Endothelial cell (in vitro differentiated cells): Measurements from ENCODE around the gene ARL6IP6. TPM values are rescaled to one million over a fixed set of nuclear protein-coding genes. Genes with fewer than 3 reads are reported as not detected.

Experiments used
- DNase-seq: peaks from one replicate; pipeline ENCODE4 v3.0.0; 2021; ENCODE audit warnings: low spot score
- H3K27ac Mint-ChIP-seq: one replicate; pipeline ENCODE4 v1.8.0; 2021; ENCODE audit warnings: mixed read lengths, inconsistent platforms; ENCODE audit not compliant: unreplicated experiment
- H3K27me3 Mint-ChIP-seq: one replicate; pipeline ENCODE4 v1.8.0; 2021; ENCODE audit warnings: mild to moderate bottlenecking, moderate library complexity, mixed read lengths, inconsistent platforms; ENCODE audit not compliant: unreplicated experiment
- H3K36me3 Mint-ChIP-seq: one replicate; pipeline ENCODE4 v1.8.0; 2021; ENCODE audit warnings: mild to moderate bottlenecking, low read depth, mixed read lengths, inconsistent platforms; ENCODE audit not compliant: unreplicated experiment
- H3K4me1 Mint-ChIP-seq: one replicate; pipeline ENCODE4 v1.8.0; 2021; ENCODE audit warnings: mild to moderate bottlenecking, mixed read lengths, inconsistent platforms; ENCODE audit not compliant: unreplicated experiment
- H3K4me3 Mint-ChIP-seq: one replicate; pipeline ENCODE4 v1.8.0; 2021; ENCODE audit warnings: mild to moderate bottlenecking, mixed read lengths, inconsistent platforms; ENCODE audit not compliant: unreplicated experiment
- H3K9me3 Mint-ChIP-seq: one replicate; pipeline ENCODE4 v1.8.0; 2021; ENCODE audit warnings: mixed read lengths, inconsistent platforms; ENCODE audit not compliant: unreplicated experiment
- total RNA-seq: library from RNA; stranded (reverse); fragmentation: NEBNext Ultra II Directional; extraction: Animal tissue kit (Norgen Biotek cat#: 25700); gene quantifications from one replicate; pipeline ENCODE4 v1.2.1, GENCODE V29; 2021; ENCODE audit not compliant: unreplicated experiment
- TF ChIP-seq, protein P1 (sequence below): fragments of 200-600 bp; sonication (generic); IDR thresholded peaks from one replicate; pipeline ENCODE4 v1.5.0; 2021; ENCODE audit warnings: antibody characterized with exemption; ENCODE audit not compliant: unreplicated experiment

ARL6IP6 gene
- total RNA-seq, 1 donor from 2014 or later: 22.7 TPM

DNA sequence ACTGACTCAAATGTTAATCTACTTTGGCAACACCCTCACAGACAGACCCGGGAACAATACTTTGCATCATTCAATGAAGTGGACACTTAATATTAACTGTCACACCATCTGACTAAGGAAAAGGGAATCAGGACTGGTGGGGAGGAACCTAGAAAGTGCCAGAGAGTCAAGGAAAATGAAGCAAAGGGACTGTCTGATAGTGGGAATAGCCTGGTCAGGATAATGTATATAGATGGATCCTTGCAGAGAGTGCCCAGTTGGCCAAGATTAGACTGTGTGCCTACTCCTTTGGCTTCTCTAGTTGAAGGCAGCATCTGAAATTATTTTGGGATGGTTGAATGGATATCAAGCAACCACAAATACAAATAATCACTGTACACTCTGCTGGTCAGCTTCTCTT is 45.2 kb downstream of the ARL6IP6 start:
- peaks cover 4% of the 10 kb centered on the region for H3K36me3 Mint-ChIP-seq
- H3K27ac Mint-ChIP-seq: no peak overlapping the region
- H3K27me3 Mint-ChIP-seq: peaks cover 3% of the 10 kb centered on the region
- peaks cover 4% of the 10 kb centered on the region for H3K4me1 Mint-ChIP-seq
- no peak for DNase-seq
- TF ChIP-seq, protein P1, sequence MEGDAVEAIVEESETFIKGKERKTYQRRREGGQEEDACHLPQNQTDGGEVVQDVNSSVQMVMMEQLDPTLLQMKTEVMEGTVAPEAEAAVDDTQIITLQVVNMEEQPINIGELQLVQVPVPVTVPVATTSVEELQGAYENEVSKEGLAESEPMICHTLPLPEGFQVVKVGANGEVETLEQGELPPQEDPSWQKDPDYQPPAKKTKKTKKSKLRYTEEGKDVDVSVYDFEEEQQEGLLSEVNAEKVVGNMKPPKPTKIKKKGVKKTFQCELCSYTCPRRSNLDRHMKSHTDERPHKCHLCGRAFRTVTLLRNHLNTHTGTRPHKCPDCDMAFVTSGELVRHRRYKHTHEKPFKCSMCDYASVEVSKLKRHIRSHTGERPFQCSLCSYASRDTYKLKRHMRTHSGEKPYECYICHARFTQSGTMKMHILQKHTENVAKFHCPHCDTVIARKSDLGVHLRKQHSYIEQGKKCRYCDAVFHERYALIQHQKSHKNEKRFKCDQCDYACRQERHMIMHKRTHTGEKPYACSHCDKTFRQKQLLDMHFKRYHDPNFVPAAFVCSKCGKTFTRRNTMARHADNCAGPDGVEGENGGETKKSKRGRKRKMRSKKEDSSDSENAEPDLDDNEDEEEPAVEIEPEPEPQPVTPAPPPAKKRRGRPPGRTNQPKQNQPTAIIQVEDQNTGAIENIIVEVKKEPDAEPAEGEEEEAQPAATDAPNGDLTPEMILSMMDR: no peak
- H3K4me3 Mint-ChIP-seq: no peak overlapping the region
- H3K9me3 Mint-ChIP-seq: no peaks in the 10 kb centered on the region

DNA sequence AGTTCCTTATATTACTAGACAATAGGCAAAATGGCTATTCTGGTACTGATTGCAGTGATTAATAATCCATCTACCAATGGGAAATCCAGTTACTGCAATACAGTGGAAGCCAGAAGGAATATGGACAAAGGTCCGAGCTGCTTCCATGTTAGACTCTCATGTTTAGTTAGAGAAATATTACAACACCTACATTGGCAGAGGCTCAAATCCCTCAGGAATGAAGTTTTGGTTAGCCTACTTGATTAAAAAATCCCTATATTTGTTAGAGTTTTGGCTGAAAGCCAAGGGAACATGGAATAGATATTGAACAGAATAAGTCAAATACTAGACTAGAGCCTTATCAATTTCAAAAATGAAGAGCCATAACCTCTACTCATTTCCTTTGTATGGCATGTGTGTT is 48.5 kb downstream of the ARL6IP6 start:
- H3K4me3 Mint-ChIP-seq: no peak overlapping the region
- peaks cover 4% of the 10 kb centered on the region for H3K4me1 Mint-ChIP-seq
- DNase-seq: no peak
- H3K27ac Mint-ChIP-seq: no peak overlapping the region
- H3K27me3 Mint-ChIP-seq: peaks cover 3% of the 10 kb centered on the region
- H3K36me3 Mint-ChIP-seq: peaks cover 4% of the 10 kb centered on the region
- no peaks in the 10 kb centered on the region for H3K9me3 Mint-ChIP-seq
- TF ChIP-seq, protein P1: no peak

DNA sequence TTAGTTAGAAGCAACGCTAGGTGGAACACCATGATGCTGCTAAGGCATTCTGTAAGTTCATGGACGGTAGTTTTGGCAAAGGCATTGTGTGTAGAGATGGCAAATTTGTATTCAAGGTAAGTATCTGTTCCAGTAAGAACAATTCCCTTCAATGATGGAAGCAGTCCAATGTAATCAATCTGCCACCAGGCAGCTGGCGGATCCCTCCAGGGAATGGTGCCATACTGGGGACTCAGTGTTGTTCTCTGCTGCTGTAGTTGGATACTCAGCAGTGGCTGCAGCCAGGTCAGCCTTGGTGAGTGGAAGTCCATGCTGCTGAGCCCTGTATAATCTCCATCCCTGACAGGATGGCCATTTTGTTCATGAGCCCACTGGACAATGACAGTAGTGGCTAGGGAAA is 62.8 kb downstream of the ARL6IP6 start:
- no peak overlapping the region for H3K27ac Mint-ChIP-seq
- TF ChIP-seq, protein P1: no peak
- H3K4me1 Mint-ChIP-seq: no peaks in the 10 kb centered on the region
- no peak overlapping the region for H3K4me3 Mint-ChIP-seq
- H3K9me3 Mint-ChIP-seq: no peaks in the 10 kb centered on the region
- no peaks in the 10 kb centered on the region for H3K36me3 Mint-ChIP-seq
- H3K27me3 Mint-ChIP-seq: peaks cover 2% of the 10 kb centered on the region
- no peak for DNase-seq

DNA sequence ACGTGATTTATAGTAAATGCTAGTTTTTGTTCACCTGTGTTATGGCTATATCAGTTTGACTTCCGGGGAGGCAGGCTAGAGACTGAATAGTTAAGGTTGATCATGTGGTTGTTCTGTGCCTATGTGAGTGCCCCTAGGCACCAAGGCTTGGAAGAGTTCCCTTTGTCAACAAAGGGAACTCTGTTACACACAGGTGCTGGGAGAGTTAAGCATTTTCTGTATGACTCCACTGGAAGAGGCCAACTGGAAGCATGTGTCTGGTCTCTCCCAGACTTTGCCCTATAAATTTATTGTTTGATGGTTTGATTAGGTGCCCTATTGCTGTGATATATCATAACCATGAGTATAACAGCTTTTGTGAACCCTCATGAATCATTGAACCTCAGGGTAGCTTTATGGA is 63.8 kb downstream of the ARL6IP6 start:
- no peak for DNase-seq
- peaks cover 5% of the 10 kb centered on the region for H3K9me3 Mint-ChIP-seq
- peaks cover 2% of the 10 kb centered on the region for H3K27me3 Mint-ChIP-seq
- TF ChIP-seq, protein P1: no peak
- no peak overlapping the region for H3K27ac Mint-ChIP-seq
- H3K4me1 Mint-ChIP-seq: no peaks in the 10 kb centered on the region
- peaks cover 3% of the 10 kb centered on the region for H3K36me3 Mint-ChIP-seq
- no peak overlapping the region for H3K4me3 Mint-ChIP-seq

DNA sequence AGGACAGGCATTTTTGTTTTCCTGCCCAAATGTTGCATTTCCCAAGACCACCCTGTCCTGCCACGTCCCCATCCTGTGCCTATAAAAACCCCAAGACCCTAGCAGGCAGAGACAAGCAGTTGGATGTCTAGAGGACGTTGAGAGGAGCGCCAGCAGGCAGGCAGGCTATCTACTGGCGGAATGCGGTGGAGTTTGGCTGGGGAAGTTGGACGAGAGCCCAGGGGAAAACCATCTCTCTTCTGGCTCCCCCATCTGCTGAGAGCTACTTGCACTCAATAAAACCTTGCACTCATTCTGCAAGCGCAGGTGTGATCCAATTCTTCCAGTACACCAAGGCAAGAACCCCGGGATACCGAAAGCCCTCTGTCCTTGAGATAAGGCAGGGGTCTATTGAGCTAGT is 72.5 kb downstream of the ARL6IP6 start:
- no peak overlapping the region for H3K4me3 Mint-ChIP-seq
- H3K4me1 Mint-ChIP-seq: peaks cover 21% of the 10 kb centered on the region
- DNase-seq: no peak
- H3K36me3 Mint-ChIP-seq: peaks cover 8% of the 10 kb centered on the region
- peaks cover 11% of the 10 kb centered on the region for H3K9me3 Mint-ChIP-seq
- H3K27me3 Mint-ChIP-seq: peaks cover 6% of the 10 kb centered on the region
- TF ChIP-seq, protein P1: no peak
- no peak overlapping the region for H3K27ac Mint-ChIP-seq
